Uterus (tissue), 2 donors: ENCODE measurements around the gene CCDC127.

Source experiments
- CTCF ChIP-seq, 4 experiments: fragments of 200-600 bp in 2 of 4; fragments of 450-650 bp in 2 of 4; sonication (generic) in 2 of 4; IDR thresholded peaks; one replicate each; pipeline ENCODE4 v1.5.1; 2016 to 2019; ENCODE audit warnings: antibody characterized with exemption in 4 of 4, mild to moderate bottlenecking in 2 of 4, moderate library complexity in 1 of 4
- POLR2A ChIP-seq, 2 donors: fragments of 450-650 bp; IDR thresholded peaks; one replicate each; pipeline ENCODE4 v1.6.1; 2016; ENCODE audit warnings: antibody characterized with exemption in 2 of 2, mild to moderate bottlenecking in 1 of 2, moderate library complexity in 1 of 2

- TF ChIP-seq CTCF (IDR thresholded peaks at IDR 0.05) (no peak), POLR2A (IDR thresholded peaks at IDR 0.05) (no peak)
Measured at GRCh38 chr5:154826-155225, 63.1 kb downstream of the CCDC127 start.
